MCF 10A (cell line): ENCODE results near the gene RSAD2. TPM values are rescaled to one million over a fixed set of nuclear protein-coding genes. Genes with fewer than 3 reads are reported as not detected.
"Not testable (repeated sequence)": the region's sequence is repeated elsewhere in the genome, so short reads cannot be mapped to it uniquely, and the experiment has no call there.

Experiments
- BruUV-seq: library from RNA; stranded (reverse); fragments of 400-500 nt; replicated peaks from 2 replicates; lab custom pipeline; 2021; lab: Mats Ljungman, UMichigan
- CTCF ChIA-PET: fragments of 300-600 bp; sonication (Branson Sonifier 250); formaldehyde crosslinking; extraction: SDS; loops from one replicate; lab custom pipeline; 2021; ENCODE audit warnings: antibody characterized with exemption, inconsistent platforms; lab: Yijun Ruan, JAX
- POLR2A ChIA-PET: fragments of 300-600, 350-650 bp; sonication (Branson Sonifier 250); formaldehyde crosslinking; extraction: SDS; loops from one replicate; lab custom pipeline; 2020; ENCODE audit warnings: antibody characterized with exemption, inconsistent platforms; lab: Yijun Ruan, JAX
- DNase-seq: peaks from one replicate; pipeline ENCODE4 v3.0.0-alpha.2; 2018; ENCODE audit not compliant: unreplicated experiment
- H3K27ac Mint-ChIP-seq: one replicate; pipeline ENCODE4 v1.8.0; 2022; ENCODE audit warnings: mild to moderate bottlenecking, low read depth, mixed read lengths; ENCODE audit not compliant: unreplicated experiment
- H3K27me3 Mint-ChIP-seq: one replicate; pipeline ENCODE4 v1.8.0; 2022; ENCODE audit warnings: mixed read lengths; ENCODE audit not compliant: insufficient read depth, unreplicated experiment
- H3K36me3 Mint-ChIP-seq: one replicate; pipeline ENCODE4 v1.8.0; 2022; ENCODE audit warnings: mild to moderate bottlenecking, moderate library complexity, mixed read lengths; ENCODE audit not compliant: insufficient read depth, unreplicated experiment
- H3K4me1 Mint-ChIP-seq: one replicate; pipeline ENCODE4 v1.8.0; 2022; ENCODE audit warnings: mixed read lengths; ENCODE audit not compliant: insufficient read depth, unreplicated experiment
- H3K4me3 Mint-ChIP-seq: one replicate; pipeline ENCODE4 v1.8.0; 2022; ENCODE audit warnings: mild to moderate bottlenecking, moderate library complexity, mixed read lengths; ENCODE audit not compliant: unreplicated experiment
- H3K9me3 Mint-ChIP-seq: one replicate; pipeline ENCODE4 v1.8.0; 2022; ENCODE audit warnings: mixed read lengths; ENCODE audit not compliant: unreplicated experiment
- intact Hi-C: fragments of 100-400 bp; cut with micrococcal nuclease; formaldehyde crosslinking; loops from 2 replicates; pipeline ENCODE4 v1.14.1; 2022
- total RNA-seq: library from RNA; stranded (reverse); gene quantifications from 2 replicates; pipeline ENCODE4 v1.2.3, GENCODE V29; 2022
- TF ChIP-seq, protein P1 (sequence below): fragments of 200-600 bp; IDR thresholded peaks from one replicate; pipeline ENCODE4 v1.8.0; 2022; ENCODE audit warnings: antibody characterized with exemption, mild to moderate bottlenecking; ENCODE audit not compliant: unreplicated experiment

Gene RSAD2
- total RNA-seq, 1 experiment from 2014 or later: 0.09 TPM

DNA sequence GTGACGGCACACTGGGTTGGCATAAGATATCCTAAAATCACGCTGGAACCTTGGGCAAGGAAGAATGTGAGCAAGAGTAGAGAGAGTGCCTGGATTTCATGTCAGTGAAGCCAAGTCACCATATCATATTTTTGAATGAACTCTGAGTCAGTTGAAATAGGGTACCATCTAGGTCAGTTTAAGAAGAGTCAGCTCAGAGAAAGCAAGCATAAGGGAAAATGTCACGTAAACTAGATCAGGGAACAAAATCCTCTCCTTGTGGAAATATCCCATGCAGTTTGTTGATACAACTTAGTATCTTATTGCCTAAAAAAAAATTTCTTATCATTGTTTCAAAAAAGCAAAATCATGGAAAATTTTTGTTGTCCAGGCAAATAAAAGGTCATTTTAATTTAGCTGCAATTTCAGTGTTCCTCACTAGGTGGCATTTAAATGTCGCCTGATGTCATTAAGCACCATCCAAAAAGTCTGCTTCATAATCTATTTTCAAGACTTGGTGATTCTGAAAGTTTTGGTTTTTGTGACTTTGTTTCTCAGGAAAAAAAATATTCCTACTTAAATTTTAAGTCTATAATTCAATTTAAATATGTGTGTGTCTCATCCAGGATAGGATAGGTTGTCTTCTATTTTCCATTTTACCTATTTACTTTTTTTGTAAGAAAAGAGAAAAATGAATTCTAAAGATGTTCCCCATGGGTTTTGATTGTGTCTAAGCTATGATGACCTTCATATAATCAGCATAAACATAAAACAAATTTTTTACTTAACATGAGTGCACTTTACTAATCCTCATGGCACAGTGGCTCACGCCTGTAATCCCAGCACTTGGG lies 19.6 kb downstream of the RSAD2 start:
- peaks cover 68% of the 10 kb centered on the region for H3K27me3 Mint-ChIP-seq
- intact Hi-C loops: loop anchor here (1.0 to 2.0 kb wide), 2 partner anchors 147 to 188 kb away; no protein-coding TSS in a partner anchor
- H3K27ac Mint-ChIP-seq: no peak overlapping the region
- H3K4me3 Mint-ChIP-seq: no peak overlapping the region
- peak; percentile 46 for DNase-seq
- H3K36me3 Mint-ChIP-seq: no peaks in the 10 kb centered on the region
- ChIA-PET CTCF (interaction anchor here (0.6 to 7.1 kb wide), 25 partner anchors 9 to 845 kb away, joined by 3 to 96 read pairs (median 4); no protein-coding TSS in a partner anchor), POLR2A (interaction anchor here (0.8 to 1.9 kb wide), 2 partner anchors 10 to 128 kb away, joined by 3 to 6 read pairs; no protein-coding TSS in a partner anchor)
- TF ChIP-seq, protein P1, sequence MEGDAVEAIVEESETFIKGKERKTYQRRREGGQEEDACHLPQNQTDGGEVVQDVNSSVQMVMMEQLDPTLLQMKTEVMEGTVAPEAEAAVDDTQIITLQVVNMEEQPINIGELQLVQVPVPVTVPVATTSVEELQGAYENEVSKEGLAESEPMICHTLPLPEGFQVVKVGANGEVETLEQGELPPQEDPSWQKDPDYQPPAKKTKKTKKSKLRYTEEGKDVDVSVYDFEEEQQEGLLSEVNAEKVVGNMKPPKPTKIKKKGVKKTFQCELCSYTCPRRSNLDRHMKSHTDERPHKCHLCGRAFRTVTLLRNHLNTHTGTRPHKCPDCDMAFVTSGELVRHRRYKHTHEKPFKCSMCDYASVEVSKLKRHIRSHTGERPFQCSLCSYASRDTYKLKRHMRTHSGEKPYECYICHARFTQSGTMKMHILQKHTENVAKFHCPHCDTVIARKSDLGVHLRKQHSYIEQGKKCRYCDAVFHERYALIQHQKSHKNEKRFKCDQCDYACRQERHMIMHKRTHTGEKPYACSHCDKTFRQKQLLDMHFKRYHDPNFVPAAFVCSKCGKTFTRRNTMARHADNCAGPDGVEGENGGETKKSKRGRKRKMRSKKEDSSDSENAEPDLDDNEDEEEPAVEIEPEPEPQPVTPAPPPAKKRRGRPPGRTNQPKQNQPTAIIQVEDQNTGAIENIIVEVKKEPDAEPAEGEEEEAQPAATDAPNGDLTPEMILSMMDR: peak; percentile 33
- peaks cover 4% of the 10 kb centered on the region for H3K9me3 Mint-ChIP-seq
- H3K4me1 Mint-ChIP-seq: no peaks in the 10 kb centered on the region
- BruUV-seq: no TSS peak

DNA sequence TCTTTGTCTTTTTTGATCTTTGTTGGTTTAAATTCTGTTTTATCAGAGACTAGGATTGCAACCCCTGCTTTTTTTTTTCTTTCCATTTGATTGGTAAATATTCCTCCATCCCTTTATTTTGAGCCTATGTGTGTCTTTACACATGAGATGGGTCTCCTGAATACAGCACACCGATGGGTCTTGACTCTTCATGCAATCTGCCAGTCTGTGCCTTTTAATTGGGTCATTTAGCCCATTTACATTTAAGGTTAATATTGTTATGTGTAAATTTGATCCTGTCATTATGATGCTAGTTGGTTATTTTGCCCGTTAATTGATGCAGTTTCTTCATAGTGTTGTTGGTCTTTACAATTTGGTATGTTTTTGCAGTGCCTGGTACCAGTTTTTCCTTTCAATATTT lies 25.0 kb downstream of the RSAD2 start:
- DNase-seq, H3K27ac Mint-ChIP-seq, H3K4me3 Mint-ChIP-seq, H3K4me1 Mint-ChIP-seq, POLR2A ChIA-PET, intact Hi-C loops, BruUV-seq, H3K36me3 Mint-ChIP-seq: not testable (repeated sequence)
- CTCF ChIA-PET: interaction anchor here (0.7 to 4.1 kb wide), 2 partner anchors 82 to 142 kb away, joined by 4 to 13 read pairs; no protein-coding TSS in a partner anchor
- Mint-ChIP-seq H3K27me3 (peaks cover 60% of the 10 kb centered on the region), H3K9me3 (peaks cover 11% of the 10 kb centered on the region)

DNA sequence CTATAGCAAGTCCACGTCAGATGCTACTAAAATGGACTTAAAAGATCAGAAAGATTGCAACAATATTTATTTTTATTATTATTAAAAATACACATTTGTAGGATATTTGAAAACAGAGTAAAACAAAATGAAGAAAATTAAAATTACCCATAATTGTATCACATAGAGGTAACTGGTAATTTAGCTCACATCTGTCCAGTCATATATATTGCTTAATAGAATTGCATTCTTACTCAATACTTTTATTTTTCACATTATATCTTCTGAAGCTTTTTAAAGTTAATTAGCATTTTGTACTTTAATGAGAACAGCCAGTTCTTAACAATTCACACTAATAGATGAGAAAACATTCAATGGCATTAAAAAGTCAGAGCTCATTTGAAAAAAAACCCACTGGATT lies 28.1 kb downstream of the RSAD2 start:
- H3K27ac Mint-ChIP-seq: no peak overlapping the region
- intact Hi-C loops: no loop called here
- no peak for DNase-seq
- CTCF ChIA-PET: interaction anchor here (0.6 to 3.1 kb wide), 5 partner anchors 8 to 417 kb away, joined by 3 to 20 read pairs (median 7); partner anchors contain the start of gene RNF144A
- TF ChIP-seq, protein P1: no peak
- POLR2A ChIA-PET: no interaction called here
- BruUV-seq: no TSS peak
- no peaks in the 10 kb centered on the region for H3K36me3 Mint-ChIP-seq
- no peak overlapping the region for H3K4me3 Mint-ChIP-seq
- H3K9me3 Mint-ChIP-seq: peaks cover 11% of the 10 kb centered on the region
- H3K27me3 Mint-ChIP-seq: peaks cover 80% of the 10 kb centered on the region
- H3K4me1 Mint-ChIP-seq: no peaks in the 10 kb centered on the region

DNA sequence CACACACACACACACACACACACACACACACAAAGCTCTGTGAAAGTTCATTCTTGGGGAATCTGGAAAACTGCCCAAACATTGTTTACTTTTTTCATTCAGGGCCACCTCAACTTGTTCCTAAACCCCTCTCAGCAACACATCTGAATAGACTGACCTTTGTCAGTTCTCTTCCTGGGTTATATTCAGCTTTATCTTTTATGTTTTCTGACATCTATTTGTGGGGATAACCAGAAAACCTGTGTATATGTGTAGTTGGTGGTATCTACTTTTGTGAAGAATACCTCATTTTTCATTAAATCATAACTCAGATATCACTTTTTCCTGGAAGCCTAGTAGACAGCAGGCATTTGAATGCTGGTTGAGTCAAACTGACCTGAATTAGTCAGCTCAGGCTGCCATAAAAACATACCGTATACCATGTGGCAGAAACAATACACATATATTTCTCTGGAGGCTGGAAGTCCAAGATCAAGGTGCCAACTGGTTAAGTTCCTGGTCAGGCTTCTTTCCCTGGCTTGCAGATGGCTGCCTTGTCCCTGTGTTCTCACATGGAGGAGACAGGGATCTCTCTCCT lies 28.7 kb downstream of the RSAD2 start:
- intact Hi-C loops: no loop called here
- Mint-ChIP-seq H3K27me3 (peaks cover 81% of the 10 kb centered on the region), H3K4me3 (no peak overlapping the region), H3K4me1 (no peaks in the 10 kb centered on the region), H3K36me3 (no peaks in the 10 kb centered on the region), H3K27ac (no peak overlapping the region), H3K9me3 (peaks cover 11% of the 10 kb centered on the region)
- ChIA-PET CTCF (interaction anchor here (0.7 to 3.1 kb wide), 5 partner anchors 9 to 138 kb away, joined by 3 to 20 read pairs (median 7); partner anchors contain the start of gene RNF144A), POLR2A (no interaction called here)
- no peak for DNase-seq
- TF ChIP-seq, protein P1: no peak
- BruUV-seq: no TSS peak
